ENCODE results near the gene FAT3.

Gene FAT3

DNA sequence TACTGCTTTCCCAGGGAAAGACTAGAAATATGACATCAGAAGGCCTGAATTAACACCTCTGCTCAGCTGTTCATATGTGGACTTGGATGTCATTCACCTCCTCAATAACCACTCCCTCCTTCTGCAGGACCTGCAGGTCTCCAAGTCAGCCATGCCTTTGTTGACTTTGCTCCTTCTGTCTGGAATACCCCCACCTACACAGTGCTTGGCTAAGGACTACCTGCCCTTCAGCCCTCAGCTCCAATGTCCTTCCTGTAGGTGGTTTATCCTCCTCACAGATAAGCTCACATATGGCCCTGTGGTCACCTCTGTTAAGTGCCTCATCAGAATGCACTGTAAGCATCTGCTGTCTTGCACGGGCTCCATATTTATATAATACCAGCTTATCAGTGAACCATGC, 26.4 kb upstream of the FAT3 start:
- no peak for DNase-seq (ENCODE audit: low read depth)
- TF ChIP-seq, protein P1, sequence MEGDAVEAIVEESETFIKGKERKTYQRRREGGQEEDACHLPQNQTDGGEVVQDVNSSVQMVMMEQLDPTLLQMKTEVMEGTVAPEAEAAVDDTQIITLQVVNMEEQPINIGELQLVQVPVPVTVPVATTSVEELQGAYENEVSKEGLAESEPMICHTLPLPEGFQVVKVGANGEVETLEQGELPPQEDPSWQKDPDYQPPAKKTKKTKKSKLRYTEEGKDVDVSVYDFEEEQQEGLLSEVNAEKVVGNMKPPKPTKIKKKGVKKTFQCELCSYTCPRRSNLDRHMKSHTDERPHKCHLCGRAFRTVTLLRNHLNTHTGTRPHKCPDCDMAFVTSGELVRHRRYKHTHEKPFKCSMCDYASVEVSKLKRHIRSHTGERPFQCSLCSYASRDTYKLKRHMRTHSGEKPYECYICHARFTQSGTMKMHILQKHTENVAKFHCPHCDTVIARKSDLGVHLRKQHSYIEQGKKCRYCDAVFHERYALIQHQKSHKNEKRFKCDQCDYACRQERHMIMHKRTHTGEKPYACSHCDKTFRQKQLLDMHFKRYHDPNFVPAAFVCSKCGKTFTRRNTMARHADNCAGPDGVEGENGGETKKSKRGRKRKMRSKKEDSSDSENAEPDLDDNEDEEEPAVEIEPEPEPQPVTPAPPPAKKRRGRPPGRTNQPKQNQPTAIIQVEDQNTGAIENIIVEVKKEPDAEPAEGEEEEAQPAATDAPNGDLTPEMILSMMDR (conservative IDR thresholded peaks at IDR 0.05; ENCODE audit: low read depth, low read length), result no peak
- no peak overlapping the region for H3K4me3 ChIP-seq (ENCODE audit: low read depth, low read length)

DNA sequence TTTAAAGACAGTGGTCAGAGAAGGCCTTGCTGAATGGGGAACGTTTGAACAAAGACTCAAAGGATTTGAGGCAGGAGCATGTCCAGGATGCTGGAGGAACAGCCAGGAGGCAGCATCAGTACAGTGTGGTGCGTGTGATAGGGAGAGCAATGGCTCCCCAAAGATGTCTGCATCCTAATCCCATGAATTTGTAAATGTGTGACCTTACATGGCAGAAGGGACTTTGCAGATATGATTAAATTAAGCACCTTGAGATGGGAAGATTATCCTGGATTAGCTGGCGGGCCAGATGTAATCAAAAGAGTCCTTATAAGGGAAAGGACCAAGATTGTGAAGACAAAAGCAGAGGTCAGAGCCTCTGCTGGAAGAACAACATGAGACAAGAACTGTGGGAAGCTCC, 24.6 kb upstream of the FAT3 start:
- H3K4me3 ChIP-seq (ENCODE audit: low read depth, low read length), result no peak overlapping the region
- DNase-seq (ENCODE audit: low read depth), result no peak
- TF ChIP-seq, protein P1 (conservative IDR thresholded peaks at IDR 0.05; ENCODE audit: low read depth, low read length), result no peak

DNA sequence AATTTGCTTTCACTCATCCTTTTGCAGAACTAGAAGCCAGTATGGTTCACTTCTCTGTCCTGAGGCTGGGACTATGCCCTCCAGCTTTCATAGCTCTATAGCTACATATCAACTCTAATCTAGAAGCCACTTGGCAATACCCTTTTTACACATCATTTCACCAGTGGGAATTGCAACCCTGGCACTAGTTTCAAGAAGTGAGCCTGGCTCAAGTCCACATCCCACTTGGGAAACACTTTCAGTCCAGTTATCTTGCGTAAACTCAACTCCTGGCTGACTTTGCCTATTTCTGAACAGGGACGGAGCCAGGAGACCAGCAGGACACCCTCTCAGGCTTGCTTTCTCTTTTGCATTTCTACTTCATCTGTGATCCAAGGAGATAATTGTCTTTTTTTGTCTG, 19.9 kb upstream of the FAT3 start:
- no peak overlapping the region for H3K4me3 ChIP-seq (ENCODE audit: low read depth, low read length)
- peak; percentile 15 for DNase-seq (ENCODE audit: low read depth)
- TF ChIP-seq, protein P1 (conservative IDR thresholded peaks at IDR 0.05; ENCODE audit: low read depth, low read length), result no peak

DNA sequence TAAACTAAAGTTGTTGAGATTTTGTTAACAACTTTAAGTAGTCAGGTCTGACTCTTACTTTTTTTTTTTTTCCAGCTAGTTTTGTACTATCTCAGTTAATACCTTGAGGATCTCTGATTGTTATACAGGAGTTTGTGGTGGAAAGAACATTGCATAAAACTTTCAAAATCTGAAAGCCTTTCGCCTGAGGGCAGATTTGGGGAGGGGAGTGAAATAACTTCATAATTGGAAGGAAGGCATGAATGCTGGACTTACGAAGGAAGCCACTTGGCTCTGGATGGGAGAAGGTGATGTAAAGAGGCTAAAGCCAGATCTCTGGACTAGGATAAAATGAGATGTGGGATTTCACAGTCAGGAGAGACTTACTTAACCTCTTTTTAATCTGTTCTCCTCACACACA, 18.2 kb upstream of the FAT3 start:
- TF ChIP-seq, protein P1 (conservative IDR thresholded peaks at IDR 0.05; ENCODE audit: low read depth, low read length), result no peak
- no peak for DNase-seq (ENCODE audit: low read depth)
- no peak overlapping the region for H3K4me3 ChIP-seq (ENCODE audit: low read depth, low read length)

DNA sequence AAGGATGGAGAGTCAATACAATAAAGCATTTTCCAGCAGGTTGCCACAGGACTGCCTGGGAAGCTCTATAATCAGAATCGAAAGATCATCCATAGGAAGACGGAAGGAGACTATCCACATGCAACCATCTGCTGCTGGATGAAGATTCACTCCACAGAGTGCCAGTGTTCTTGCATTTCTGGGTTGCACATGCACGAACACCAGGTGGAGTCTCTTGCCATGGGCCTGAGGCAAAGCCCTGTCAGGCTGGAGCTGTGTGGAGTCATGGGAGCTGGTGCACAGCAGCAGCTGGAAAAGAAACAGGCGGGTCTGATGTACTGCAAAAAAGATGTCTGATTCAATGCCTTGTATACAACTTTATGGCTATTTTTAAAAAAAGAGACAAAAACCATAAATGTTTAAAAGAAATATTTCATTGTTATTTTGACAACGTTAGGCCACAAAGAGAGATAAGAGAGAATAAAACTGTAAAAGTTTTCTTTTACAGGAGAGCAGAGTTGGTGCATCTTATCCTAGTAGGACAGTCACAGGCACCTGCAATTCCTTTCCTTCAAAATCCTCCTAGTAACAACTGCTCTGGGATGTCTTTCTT, 12.9 kb upstream of the FAT3 start:
- peak; percentile 46 for DNase-seq (ENCODE audit: low read depth)
- TF ChIP-seq, protein P1 (conservative IDR thresholded peaks at IDR 0.05; ENCODE audit: low read depth, low read length), result peak; percentile 49
- no peak overlapping the region for H3K4me3 ChIP-seq (ENCODE audit: low read depth, low read length)

DNA sequence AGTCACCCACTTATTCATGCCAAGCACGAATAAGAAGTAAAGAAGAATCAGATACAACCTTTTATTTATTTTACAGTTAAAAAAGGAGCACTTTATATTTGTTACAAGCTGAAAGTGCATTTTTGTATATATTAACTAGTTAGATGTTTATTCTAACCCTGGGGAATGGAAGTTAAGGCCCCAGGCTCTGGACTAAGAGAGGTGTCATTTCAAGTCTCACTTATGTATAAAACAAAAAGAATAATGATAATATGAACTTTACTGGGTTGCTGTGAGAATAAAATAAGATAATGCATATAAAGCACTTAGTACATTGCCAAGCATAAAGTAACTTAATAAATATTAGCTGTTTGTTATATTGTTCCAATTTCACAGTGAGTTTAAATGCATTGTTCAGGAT, 12.1 kb upstream of the FAT3 start:
- H3K4me3 ChIP-seq (ENCODE audit: low read depth, low read length), result no peak overlapping the region
- TF ChIP-seq, protein P1 (conservative IDR thresholded peaks at IDR 0.05; ENCODE audit: low read depth, low read length), result no peak

DNA sequence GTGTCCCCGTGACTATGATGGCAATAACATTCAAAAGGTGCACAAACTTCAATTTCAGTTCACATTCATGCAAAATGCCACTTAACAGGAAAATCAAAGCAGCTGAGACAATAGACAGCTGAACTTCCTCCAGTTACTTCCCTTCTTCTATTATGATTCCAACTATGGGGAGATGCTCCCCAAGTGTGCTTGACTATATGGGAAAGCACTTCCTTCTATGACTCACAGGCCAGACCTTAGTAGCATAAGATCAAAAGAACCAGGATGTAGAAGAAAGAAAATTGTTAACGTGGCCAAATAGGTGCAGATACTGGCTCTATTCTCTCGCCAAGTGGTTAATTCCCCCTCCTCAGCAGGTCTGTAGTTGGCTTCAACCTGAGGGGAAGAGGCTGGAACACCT, 7.8 kb upstream of the FAT3 start:
- H3K4me3 ChIP-seq (ENCODE audit: low read depth, low read length), result no peak overlapping the region
- TF ChIP-seq, protein P1 (conservative IDR thresholded peaks at IDR 0.05; ENCODE audit: low read depth, low read length), result no peak
- no peak for DNase-seq (ENCODE audit: low read depth)

More for the DNA sequence above, 12.1 kb upstream of the FAT3 start:
- DNase-seq (ENCODE audit: low read depth), result no peak

All from choroid plexus epithelial cell (primary cell).